Prostate gland (tissue), 2 donors: Measurements from ENCODE around the gene PTHLH. TPM values are rescaled to one million over a fixed set of nuclear protein-coding genes. Genes with fewer than 3 reads are reported as not detected.

Experiments
- DNase-seq: peaks from one replicate; pipeline ENCODE4 v3.0.0-alpha.2; 2019; ENCODE audit warnings: low spot score
- H3K27ac ChIP-seq, 2 donors: fragments of 200-600 bp; sonication (generic); 2 replicates each; pipeline ENCODE4 v1.5.1; 2017 to 2019
- H3K27me3 ChIP-seq: fragments of 200-600 bp; sonication (generic); replicated peaks from 2 replicates; pipeline ENCODE4 v1.5.1; 2019; ENCODE audit not compliant: insufficient read depth
- H3K36me3 ChIP-seq, 2 donors: fragments of 200-600 bp; sonication (generic); 1 replicate in 1 of 2; 2 replicates in 1 of 2; pipeline versions ENCODE4 v1.5.1 to v1.8.1; 2017 to 2019
- H3K4me1 ChIP-seq: fragments of 200-600 bp; sonication (generic); replicated peaks from 2 replicates; pipeline ENCODE4 v1.5.1; 2019
- H3K4me3 ChIP-seq, 2 donors: fragments of 200-600 bp; sonication (generic); 2 replicates each; pipeline ENCODE4 v1.5.1; 2017 to 2019
- H3K9me3 ChIP-seq: fragments of 200-600 bp; sonication (generic); 2 replicates; pipeline ENCODE4 v1.5.1; 2017
- POLR2A ChIP-seq: fragments of 450-650 bp; IDR thresholded peaks from one replicate; pipeline ENCODE4 v1.6.1; 2016; ENCODE audit warnings: antibody characterized with exemption, mild to moderate bottlenecking
- POLR2AphosphoS5 ChIP-seq: sonication (generic); formaldehyde crosslinking; IDR thresholded peaks from one replicate; pipeline ENCODE4 v1.6.1; 2017; ENCODE audit warnings: antibody characterized with exemption
- WGBS: methylation state at CpG from one replicate; pipeline ENCODE4 v1.1.5; 2018; 5-methylcytosine and 5-hydroxymethylcytosine counted together
- intact Hi-C: fragments of 100-400 bp; cut with DNase I; formaldehyde crosslinking; loops from one replicate; pipeline ENCODE4 v1.14.2; 2022
- total RNA-seq, 2 donors: library from RNA; depleted of rRNA; stranded (reverse); fragments of >200 nt; gene quantifications; one replicate each; pipeline ENCODE4 v1.1.0, GENCODE V29; 2016
- TF ChIP-seq, protein P1 (sequence below), 4 experiments: fragments of 200-600 bp in 2 of 4; fragments of 450-650 bp in 2 of 4; sonication (generic) in 2 of 4; IDR thresholded peaks; 1 replicate in 3 of 4; 2 replicates in 1 of 4; pipeline ENCODE4 v1.5.1; 2016 to 2019; ENCODE audit warnings: antibody characterized with exemption in 4 of 4, mild to moderate bottlenecking in 2 of 4, moderate library complexity in 2 of 4

PTHLH gene
- total RNA-seq, 2 donors from 2014 or later: 0.51 to 0.64 TPM

DNA sequence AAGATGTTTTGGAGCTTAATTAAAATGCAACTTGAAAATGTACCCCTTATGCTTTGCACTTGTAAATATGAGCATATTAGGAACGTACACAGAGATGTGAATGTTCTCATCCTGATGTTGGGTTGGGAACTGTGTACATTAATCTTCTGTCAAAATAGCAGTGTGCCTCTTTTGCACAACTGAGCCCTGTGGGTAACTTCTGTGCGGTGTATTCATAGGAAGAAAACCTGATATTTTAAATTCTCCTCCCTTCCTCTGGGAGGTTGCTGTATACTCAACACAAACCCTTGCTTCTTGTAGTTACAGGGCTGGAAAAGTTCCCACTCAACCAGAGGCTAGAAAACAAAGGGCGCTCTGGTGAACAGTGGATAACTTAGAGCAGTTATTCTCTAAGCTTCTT, 18.7 kb downstream of the PTHLH start:
- no peaks in the 10 kb centered on the region for H3K27me3 ChIP-seq
- no peak for DNase-seq
- no peaks in the 10 kb centered on the region for H3K36me3 ChIP-seq
- H3K4me1 ChIP-seq: no peaks in the 10 kb centered on the region
- 87% methylated on average over 3 of the region's 3 CpGs for WGBS
- no peak overlapping the region for H3K4me3 ChIP-seq
- TF ChIP-seq POLR2AphosphoS5: no peak
- TF ChIP-seq, protein P1, sequence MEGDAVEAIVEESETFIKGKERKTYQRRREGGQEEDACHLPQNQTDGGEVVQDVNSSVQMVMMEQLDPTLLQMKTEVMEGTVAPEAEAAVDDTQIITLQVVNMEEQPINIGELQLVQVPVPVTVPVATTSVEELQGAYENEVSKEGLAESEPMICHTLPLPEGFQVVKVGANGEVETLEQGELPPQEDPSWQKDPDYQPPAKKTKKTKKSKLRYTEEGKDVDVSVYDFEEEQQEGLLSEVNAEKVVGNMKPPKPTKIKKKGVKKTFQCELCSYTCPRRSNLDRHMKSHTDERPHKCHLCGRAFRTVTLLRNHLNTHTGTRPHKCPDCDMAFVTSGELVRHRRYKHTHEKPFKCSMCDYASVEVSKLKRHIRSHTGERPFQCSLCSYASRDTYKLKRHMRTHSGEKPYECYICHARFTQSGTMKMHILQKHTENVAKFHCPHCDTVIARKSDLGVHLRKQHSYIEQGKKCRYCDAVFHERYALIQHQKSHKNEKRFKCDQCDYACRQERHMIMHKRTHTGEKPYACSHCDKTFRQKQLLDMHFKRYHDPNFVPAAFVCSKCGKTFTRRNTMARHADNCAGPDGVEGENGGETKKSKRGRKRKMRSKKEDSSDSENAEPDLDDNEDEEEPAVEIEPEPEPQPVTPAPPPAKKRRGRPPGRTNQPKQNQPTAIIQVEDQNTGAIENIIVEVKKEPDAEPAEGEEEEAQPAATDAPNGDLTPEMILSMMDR (IDR thresholded peaks at IDR 0.05): no peak
- TF ChIP-seq POLR2A: no peak
- no peak overlapping the region for H3K27ac ChIP-seq
- no peaks in the 10 kb centered on the region for H3K9me3 ChIP-seq
- intact Hi-C loops: no loop called here

DNA sequence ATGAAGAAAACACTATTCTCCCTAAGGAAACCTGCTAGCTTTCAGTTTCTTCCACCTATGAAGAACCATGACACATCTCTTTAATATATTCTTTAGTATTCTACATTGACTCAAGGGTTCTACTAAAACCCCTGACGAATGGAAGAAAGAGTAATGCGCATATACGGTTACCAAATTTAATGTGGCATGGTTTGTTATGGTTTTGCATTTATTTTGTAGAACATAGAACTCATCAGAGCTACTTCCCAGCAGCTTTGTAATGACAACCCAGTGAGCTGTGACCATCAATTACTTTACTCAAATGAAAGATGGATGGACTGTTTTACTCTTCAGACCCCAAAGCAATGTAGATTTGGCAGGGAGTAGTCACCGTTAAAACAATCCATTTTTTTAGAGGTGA, 19.2 kb downstream of the PTHLH start:
- Histone ChIP-seq H3K4me1 (no peaks in the 10 kb centered on the region), H3K4me3 (no peak overlapping the region), H3K36me3 (no peaks in the 10 kb centered on the region), H3K27ac (no peak overlapping the region), H3K27me3 (no peaks in the 10 kb centered on the region), H3K9me3 (no peaks in the 10 kb centered on the region)
- no peak for DNase-seq
- intact Hi-C loops: no loop called here
- TF ChIP-seq, protein P1 (IDR thresholded peaks at IDR 0.05): no peak
- TF ChIP-seq POLR2A: no peak
- TF ChIP-seq POLR2AphosphoS5: no peak
- WGBS: 94% methylated on average over 4 of the region's 4 CpGs

DNA sequence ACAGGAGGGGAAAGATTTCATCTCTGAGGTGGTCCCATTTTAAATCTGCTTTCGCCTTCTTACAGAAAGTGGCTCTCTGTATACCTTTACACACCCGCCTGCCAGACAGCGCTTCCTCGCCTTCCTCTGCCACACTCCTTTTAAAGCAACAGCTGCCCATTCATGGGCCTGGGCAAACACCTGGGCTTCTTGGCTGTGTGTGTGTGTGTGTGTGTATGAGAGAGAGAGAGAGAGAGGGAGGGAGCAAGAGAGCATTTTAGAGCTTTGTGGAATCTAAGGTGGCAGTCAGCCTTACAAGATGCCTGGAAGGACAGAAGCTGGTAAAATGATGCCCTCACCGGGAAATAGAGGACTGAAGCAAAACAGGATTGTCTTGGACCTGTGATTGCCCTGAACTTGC, 20.0 kb downstream of the PTHLH start:
- no peak for DNase-seq
- intact Hi-C loops: no loop called here
- WGBS: 34% methylated on average over 5 of the region's 5 CpGs
- Histone ChIP-seq H3K27me3 (no peaks in the 10 kb centered on the region), H3K36me3 (no peaks in the 10 kb centered on the region), H3K27ac (no peak overlapping the region), H3K9me3 (no peaks in the 10 kb centered on the region), H3K4me3 (no peak overlapping the region), H3K4me1 (no peaks in the 10 kb centered on the region)
- TF ChIP-seq POLR2A (no peak), POLR2AphosphoS5 (no peak)
- TF ChIP-seq, protein P1 (IDR thresholded peaks at IDR 0.05): no peak

DNA sequence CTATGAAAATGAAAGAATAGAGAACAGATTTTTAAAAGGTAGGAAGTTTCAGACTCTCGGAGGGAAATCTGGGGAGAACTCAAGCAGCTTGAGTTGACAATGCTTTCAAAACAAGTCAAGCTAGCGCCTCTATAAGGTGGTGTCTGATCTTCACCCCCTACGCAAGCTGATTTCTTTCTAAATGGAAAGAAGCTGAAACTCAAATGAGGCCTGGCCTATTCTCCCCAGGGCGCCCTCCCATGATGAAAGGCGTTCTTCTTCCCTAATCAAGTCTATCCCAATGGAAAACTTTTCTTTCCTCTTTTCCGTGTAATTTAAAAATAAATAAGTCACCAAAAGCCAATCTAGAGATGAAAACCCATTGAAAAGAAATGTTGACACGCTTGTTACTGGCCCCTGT, 20.6 kb downstream of the PTHLH start:
- Histone ChIP-seq H3K4me1 (no peaks in the 10 kb centered on the region), H3K36me3 (no peaks in the 10 kb centered on the region), H3K27me3 (no peaks in the 10 kb centered on the region), H3K4me3 (no peak overlapping the region), H3K27ac (no peak overlapping the region), H3K9me3 (no peaks in the 10 kb centered on the region)
- intact Hi-C loops: no loop called here
- no peak for DNase-seq
- TF ChIP-seq POLR2AphosphoS5 (no peak), POLR2A (no peak)
- TF ChIP-seq, protein P1 (IDR thresholded peaks at IDR 0.05): no peak
- WGBS: 71% methylated on average over 7 of the region's 7 CpGs

DNA sequence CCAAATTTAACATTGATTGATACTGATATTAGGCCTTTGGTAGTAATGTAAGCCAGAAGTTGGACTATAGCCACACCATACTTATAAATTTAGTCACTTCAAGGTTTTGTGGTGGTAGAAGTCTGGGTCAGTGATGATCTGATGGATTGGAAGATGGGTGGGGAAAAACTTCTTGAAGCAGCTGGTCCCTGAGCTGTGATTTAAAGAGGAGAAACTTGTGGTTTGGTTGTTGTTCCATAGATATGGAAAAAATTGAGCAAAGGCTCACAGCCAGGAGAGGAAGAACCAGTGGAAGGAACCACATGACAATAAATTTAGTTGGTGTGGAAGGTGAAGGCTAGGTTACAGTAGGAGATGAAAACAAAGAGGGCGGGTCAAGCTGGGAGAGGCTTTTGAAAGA, 26.1 kb downstream of the PTHLH start:
- Histone ChIP-seq H3K4me3 (no peak overlapping the region), H3K36me3 (no peaks in the 10 kb centered on the region), H3K9me3 (no peaks in the 10 kb centered on the region), H3K27ac (no peak overlapping the region), H3K27me3 (no peaks in the 10 kb centered on the region), H3K4me1 (no peaks in the 10 kb centered on the region)
- DNase-seq: no peak
- TF ChIP-seq POLR2AphosphoS5: no peak
- TF ChIP-seq, protein P1 (IDR thresholded peaks at IDR 0.05): no peak
- no peak for TF ChIP-seq POLR2A
- intact Hi-C loops: no loop called here
- WGBS: 89% methylated on average over 1 of the region's 1 CpG
